ENCODE data around the gene PAAF1.
"Not testable (repeated sequence)": the region's sequence is repeated elsewhere in the genome, so short reads cannot be mapped to it uniquely, and the experiment has no call there.

Gene PAAF1

GRCh38 chr11:73921180-73921579, 44.4 kb downstream of the PAAF1 start:
- H3K4me3 ChIP-seq (ENCODE audit: control insufficient read depth, low read depth, low read length) = no peak overlapping the region
- no peak for DNase-seq (ENCODE audit: low read depth)
- TF ChIP-seq CTCF (conservative IDR thresholded peaks at IDR 0.05; ENCODE audit: control insufficient read depth, insufficient read depth, low read depth, low read length) = no peak

- no peak for TF ChIP-seq CTCF (conservative IDR thresholded peaks at IDR 0.05; ENCODE audit: control insufficient read depth, insufficient read depth, low read depth, low read length)
- DNase-seq (ENCODE audit: low read depth) = no peak
- H3K4me3 ChIP-seq (ENCODE audit: control insufficient read depth, low read depth, low read length) = no peak overlapping the region
Observed at GRCh38 chr11:73929388-73929787, 52.6 kb downstream of the PAAF1 start.

- peak; percentile 85 for DNase-seq (ENCODE audit: low read depth)
- no peak overlapping the region for H3K4me3 ChIP-seq (ENCODE audit: control insufficient read depth, low read depth, low read length)
- peak; percentile 50 for TF ChIP-seq CTCF (conservative IDR thresholded peaks at IDR 0.05; ENCODE audit: control insufficient read depth, insufficient read depth, low read depth, low read length)
Observed at GRCh38 chr11:73931039-73931645, 54.3 kb downstream of the PAAF1 start.

- H3K4me3 ChIP-seq (ENCODE audit: control insufficient read depth, low read depth, low read length) = no peak overlapping the region
Observed at GRCh38 chr11:73931951-73932350, 55.2 kb downstream of the PAAF1 start.

GRCh38 chr11:73932781-73933180, 56.0 kb downstream of the PAAF1 start:
- H3K4me3 ChIP-seq (ENCODE audit: control insufficient read depth, low read depth, low read length) = no peak overlapping the region
- no peak for TF ChIP-seq CTCF (conservative IDR thresholded peaks at IDR 0.05; ENCODE audit: control insufficient read depth, insufficient read depth, low read depth, low read length)
- no peak for DNase-seq (ENCODE audit: low read depth)

More at GRCh38 chr11:73931951-73932350, 55.2 kb downstream of the PAAF1 start:
- DNase-seq (ENCODE audit: low read depth) = no peak
- TF ChIP-seq CTCF (conservative IDR thresholded peaks at IDR 0.05; ENCODE audit: control insufficient read depth, insufficient read depth, low read depth, low read length) = no peak

- H3K4me3 ChIP-seq (ENCODE audit: control insufficient read depth, low read depth, low read length); DNase-seq (ENCODE audit: low read depth): not testable (repeated sequence)
Observed at GRCh38 chr11:73936047-73936446, 59.2 kb downstream of the PAAF1 start.

- no peak for TF ChIP-seq CTCF (conservative IDR thresholded peaks at IDR 0.05; ENCODE audit: control insufficient read depth, insufficient read depth, low read depth, low read length)
- no peak for DNase-seq (ENCODE audit: low read depth)
- H3K4me3 ChIP-seq (ENCODE audit: control insufficient read depth, low read depth, low read length) = no peak overlapping the region
Observed at GRCh38 chr11:73939096-73939495, 62.3 kb downstream of the PAAF1 start.

Measured in fibroblast of mammary gland (primary cell).